Prostate gland (tissue), 2 donors: ENCODE results near the gene CLMP. TPM values are rescaled to one million over a fixed set of nuclear protein-coding genes. Genes with fewer than 3 reads are reported as not detected.

Experiments
- DNase-seq: peaks from one replicate; pipeline ENCODE4 v3.0.0-alpha.2; 2019; ENCODE audit warnings: low spot score
- H3K27ac ChIP-seq, 2 donors: fragments of 200-600 bp; sonication (generic); 2 replicates each; pipeline ENCODE4 v1.5.1; 2017 to 2019
- H3K27me3 ChIP-seq: fragments of 200-600 bp; sonication (generic); replicated peaks from 2 replicates; pipeline ENCODE4 v1.5.1; 2019; ENCODE audit not compliant: insufficient read depth
- H3K36me3 ChIP-seq, 2 donors: fragments of 200-600 bp; sonication (generic); 1 replicate in 1 of 2; 2 replicates in 1 of 2; pipeline versions ENCODE4 v1.5.1 to v1.8.1; 2017 to 2019
- H3K4me1 ChIP-seq: fragments of 200-600 bp; sonication (generic); replicated peaks from 2 replicates; pipeline ENCODE4 v1.5.1; 2019
- H3K4me3 ChIP-seq, 2 donors: fragments of 200-600 bp; sonication (generic); 2 replicates each; pipeline ENCODE4 v1.5.1; 2017 to 2019
- H3K9me3 ChIP-seq: fragments of 200-600 bp; sonication (generic); 2 replicates; pipeline ENCODE4 v1.5.1; 2017
- CTCF ChIP-seq, 4 experiments: fragments of 200-600 bp in 2 of 4; fragments of 450-650 bp in 2 of 4; sonication (generic) in 2 of 4; IDR thresholded peaks; 1 replicate in 3 of 4; 2 replicates in 1 of 4; pipeline ENCODE4 v1.5.1; 2016 to 2019; ENCODE audit warnings: antibody characterized with exemption in 4 of 4, mild to moderate bottlenecking in 2 of 4, moderate library complexity in 2 of 4
- POLR2A ChIP-seq: fragments of 450-650 bp; IDR thresholded peaks from one replicate; pipeline ENCODE4 v1.6.1; 2016; ENCODE audit warnings: antibody characterized with exemption, mild to moderate bottlenecking
- POLR2AphosphoS5 ChIP-seq: sonication (generic); formaldehyde crosslinking; IDR thresholded peaks from one replicate; pipeline ENCODE4 v1.6.1; 2017; ENCODE audit warnings: antibody characterized with exemption
- WGBS: methylation state at CpG from one replicate; pipeline ENCODE4 v1.1.5; 2018; 5-methylcytosine and 5-hydroxymethylcytosine counted together
- intact Hi-C: fragments of 100-400 bp; cut with DNase I; formaldehyde crosslinking; loops from one replicate; pipeline ENCODE4 v1.14.2; 2022
- total RNA-seq, 2 donors: library from RNA; depleted of rRNA; stranded (reverse); fragments of >200 nt; gene quantifications; one replicate each; pipeline ENCODE4 v1.1.0, GENCODE V29; 2016

CLMP gene
- total RNA-seq, 2 donors from 2014 or later: 5.0 to 10.7 TPM

- 99% methylated on average over 10 of the region's 10 CpGs for WGBS
- no peak for TF ChIP-seq POLR2AphosphoS5
- TF ChIP-seq POLR2A: no peak
- no peak for TF ChIP-seq CTCF (IDR thresholded peaks at IDR 0.05)
- no peaks in the 10 kb centered on the region for H3K36me3 ChIP-seq
- intact Hi-C loops: no loop called here
- no peaks in the 10 kb centered on the region for H3K9me3 ChIP-seq
- no peak overlapping the region for H3K4me3 ChIP-seq
- no peak for DNase-seq
- H3K27me3 ChIP-seq: no peaks in the 10 kb centered on the region
- H3K4me1 ChIP-seq: no peaks in the 10 kb centered on the region
- no peak overlapping the region for H3K27ac ChIP-seq
Measured at GRCh38 chr11:123041185-123041584, 153.9 kb downstream of the CLMP start.

- no peak for DNase-seq
- no peak overlapping the region for H3K27ac ChIP-seq
- H3K4me1 ChIP-seq: no peaks in the 10 kb centered on the region
- intact Hi-C loops: no loop called here
- H3K36me3 ChIP-seq: no peaks in the 10 kb centered on the region
- WGBS: 56% methylated on average over 11 of the region's 11 CpGs
- H3K4me3 ChIP-seq: no peak overlapping the region
- H3K27me3 ChIP-seq: no peaks in the 10 kb centered on the region
- no peak for TF ChIP-seq POLR2A
- TF ChIP-seq POLR2AphosphoS5: no peak
- no peak for TF ChIP-seq CTCF (IDR thresholded peaks at IDR 0.05)
- H3K9me3 ChIP-seq: no peaks in the 10 kb centered on the region
Measured at GRCh38 chr11:123040111-123040432, 155.0 kb downstream of the CLMP start.

GRCh38 chr11:123035831-123036230 lies 159.2 kb downstream of the CLMP start:
- no peak for DNase-seq
- Histone ChIP-seq H3K27me3 (no peaks in the 10 kb centered on the region), H3K4me3 (no peak overlapping the region), H3K36me3 (no peaks in the 10 kb centered on the region), H3K9me3 (no peaks in the 10 kb centered on the region), H3K4me1 (no peaks in the 10 kb centered on the region), H3K27ac (no peak overlapping the region)
- WGBS: 88% methylated on average over 10 of the region's 10 CpGs
- intact Hi-C loops: no loop called here
- TF ChIP-seq CTCF (IDR thresholded peaks at IDR 0.05) (no peak), POLR2AphosphoS5 (no peak), POLR2A (no peak)

- intact Hi-C loops: no loop called here
- no peaks in the 10 kb centered on the region for H3K36me3 ChIP-seq
- DNase-seq: no peak
- no peaks in the 10 kb centered on the region for H3K27me3 ChIP-seq
- no peak overlapping the region for H3K4me3 ChIP-seq
- TF ChIP-seq POLR2A: no peak
- TF ChIP-seq CTCF (IDR thresholded peaks at IDR 0.05): no peak
- TF ChIP-seq POLR2AphosphoS5: no peak
- no peaks in the 10 kb centered on the region for H3K4me1 ChIP-seq
- H3K9me3 ChIP-seq: no peaks in the 10 kb centered on the region
- 82% methylated on average over 6 of the region's 6 CpGs for WGBS
- H3K27ac ChIP-seq: no peak overlapping the region
Measured at GRCh38 chr11:123034597-123034996, 160.5 kb downstream of the CLMP start.

GRCh38 chr11:123033895-123034294 lies 161.2 kb downstream of the CLMP start:
- Histone ChIP-seq H3K4me3 (no peak overlapping the region), H3K27me3 (no peaks in the 10 kb centered on the region), H3K4me1 (no peaks in the 10 kb centered on the region), H3K27ac (no peak overlapping the region), H3K36me3 (no peaks in the 10 kb centered on the region), H3K9me3 (no peaks in the 10 kb centered on the region)
- TF ChIP-seq CTCF (IDR thresholded peaks at IDR 0.05) (no peak), POLR2AphosphoS5 (no peak), POLR2A (no peak)
- WGBS: 58% methylated on average over 10 of the region's 10 CpGs
- intact Hi-C loops: no loop called here
- DNase-seq: no peak
